Neural cell (in vitro differentiated cells): ENCODE data around the gene AP3S1. TPM values are rescaled to one million over a fixed set of nuclear protein-coding genes. Genes with fewer than 3 reads are reported as not detected.

Source experiments
- H2AFZ ChIP-seq: fragments of 200-600, 300-800 bp; sonication (generic), shearing (Covaris generic); 2 replicates; pipeline ENCODE4 v1.6.0; 2014; ENCODE audit warnings: low read depth, mild to moderate bottlenecking, antibody characterized with exemption, low read length, moderate library complexity
- H3F3A ChIP-seq: fragments of 200-600 bp; shearing (Covaris generic); 2 replicates; pipeline ENCODE4 v1.6.1; 2016; ENCODE audit warnings: mild to moderate bottlenecking, moderate library complexity, mixed read lengths, antibody characterized with exemption, low read length; ENCODE audit not compliant: insufficient read depth, poor library complexity, severe bottlenecking
- H3K27ac ChIP-seq: fragments of 200-600, 300-800 bp; sonication (generic), shearing (Covaris generic); 2 replicates; pipeline ENCODE4 v1.5.1; 2014; ENCODE audit warnings: mild to moderate bottlenecking, low read length, moderate library complexity
- H3K27me3 ChIP-seq: fragments of 300-800, 200-600 bp; sonication (generic), shearing (Covaris generic); 2 replicates; pipeline ENCODE4 v1.6.0; 2014; ENCODE audit warnings: mild to moderate bottlenecking, low read depth, low read length, moderate library complexity; ENCODE audit not compliant: insufficient read depth
- H3K36me3 ChIP-seq: fragments of 300-800, 200-600 bp; sonication (generic), shearing (Covaris generic); 2 replicates; pipeline ENCODE4 v1.5.1; 2014; ENCODE audit warnings: mild to moderate bottlenecking, antibody characterized with exemption, low read length, moderate library complexity; ENCODE audit not compliant: insufficient read depth
- H3K4me2 ChIP-seq: fragments of 300-800, 200-600 bp; sonication (generic), shearing (Covaris generic); 2 replicates; pipeline ENCODE4 v1.6.0; 2014; ENCODE audit warnings: mild to moderate bottlenecking, low read length
- H3K4me3 ChIP-seq: fragments of 300-800, 200-600 bp; sonication (generic), shearing (Covaris generic); 2 replicates; pipeline ENCODE4 v1.5.1; 2014; ENCODE audit warnings: mild to moderate bottlenecking, low read length, moderate library complexity
- H3K79me2 ChIP-seq: fragments of 200-600 bp; shearing (Covaris generic); replicated peaks from 2 replicates; pipeline ENCODE4 v1.6.0; 2014; ENCODE audit warnings: mild to moderate bottlenecking, low read length, moderate library complexity; ENCODE audit not compliant: insufficient read depth
- H3K9ac ChIP-seq: fragments of 300-800, 200-600 bp; sonication (generic), shearing (Covaris generic); 2 replicates; pipeline ENCODE4 v1.6.1; 2016; ENCODE audit warnings: mild to moderate bottlenecking, low read length, mixed read lengths
- H3K9me2 ChIP-seq: fragments of 200-600 bp; shearing (Covaris generic); 2 replicates; pipeline ENCODE4 v1.6.1; 2016; ENCODE audit warnings: mild to moderate bottlenecking, low read length, mixed read lengths; ENCODE audit not compliant: insufficient read depth
- H3K9me3 ChIP-seq: fragments of 200-600, 300-800 bp; sonication (generic), shearing (Covaris generic); 2 replicates; pipeline ENCODE4 v1.6.1; 2016; ENCODE audit warnings: mild to moderate bottlenecking, mixed run types, low read length, moderate library complexity, mixed read lengths
- H4K20me1 ChIP-seq: fragments of 200-600 bp; shearing (Covaris generic); 2 replicates; pipeline ENCODE4 v1.6.1; 2016; ENCODE audit warnings: mild to moderate bottlenecking, mixed run types; ENCODE audit not compliant: insufficient read depth
- EP300 ChIP-seq: fragments of 450-650 bp; conservative IDR thresholded peaks from 2 replicates; pipeline ENCODE4 v1.6.1; 2014; ENCODE audit warnings: antibody characterized with exemption, mild to moderate bottlenecking, moderate library complexity; ENCODE audit not compliant: poor library complexity, severe bottlenecking
- EZH2 ChIP-seq: fragments of 200-600, 300-800 bp; shearing (Covaris generic), sonication (generic); IDR thresholded peaks from 2 replicates; pipeline ENCODE4 v1.6.1; 2014; ENCODE audit warnings: antibody characterized with exemption, low read length, borderline replicate concordance, mild to moderate bottlenecking; ENCODE audit not compliant: insufficient read depth, poor library complexity, severe bottlenecking
- MXI1 ChIP-seq: fragments of 450-650 bp; conservative IDR thresholded peaks from 2 replicates; pipeline ENCODE4 v1.6.1; 2014; ENCODE audit warnings: antibody characterized with exemption, mild to moderate bottlenecking; ENCODE audit not compliant: poor library complexity, severe bottlenecking
- POLR2AphosphoS5 ChIP-seq: IDR thresholded peaks from 2 replicates; pipeline ENCODE4 v1.6.1; 2012
- RAD21 ChIP-seq: fragments of 450-650 bp; conservative IDR thresholded peaks from 2 replicates; pipeline ENCODE4 v1.6.1; 2014; ENCODE audit warnings: antibody characterized with exemption, mild to moderate bottlenecking, moderate library complexity
- SMC3 ChIP-seq: fragments of 450-650 bp; conservative IDR thresholded peaks from 2 replicates; pipeline ENCODE4 v1.6.1; 2014; ENCODE audit warnings: antibody characterized with exemption, mild to moderate bottlenecking, moderate library complexity; ENCODE audit not compliant: poor library complexity
- TAF1 ChIP-seq: IDR thresholded peaks from 2 replicates; pipeline ENCODE4 v1.6.1; 2012; ENCODE audit warnings: low read depth
- polyA plus RNA-seq: library from polyadenylated mRNA; depleted of rRNA; stranded (reverse); fragments of >200 nt; gene quantifications from 2 replicates; pipeline ENCODE4 v1.2.3, GENCODE V29; 2014
- TF ChIP-seq, protein P1 (sequence below): fragments of 450-650 bp; IDR thresholded peaks from 2 replicates; pipeline ENCODE4 v1.5.1; 2014; ENCODE audit warnings: antibody characterized with exemption, mild to moderate bottlenecking, moderate library complexity; ENCODE audit not compliant: poor library complexity, severe bottlenecking
- TF ChIP-seq, protein P2 (sequence below): IDR thresholded peaks from 2 replicates; pipeline ENCODE4 v1.6.1; 2012; ENCODE audit warnings: borderline replicate concordance

The AP3S1 gene
- polyA plus RNA-seq, 1 donor from 2014 or later: 207 TPM

- H2AFZ ChIP-seq: no peak overlapping the region
- H3K9ac ChIP-seq: no peak overlapping the region
- no peaks in the 10 kb centered on the region for H3K27me3 ChIP-seq
- H3K4me2 ChIP-seq: no peak overlapping the region
- H3K9me3 ChIP-seq: no peaks in the 10 kb centered on the region
- H3K27ac ChIP-seq: no peak overlapping the region
- no peak overlapping the region for H3K4me3 ChIP-seq
- H3F3A ChIP-seq: no peaks in the 10 kb centered on the region
- H3K36me3 ChIP-seq: no peaks in the 10 kb centered on the region
- no peaks in the 10 kb centered on the region for H4K20me1 ChIP-seq
- no peaks in the 10 kb centered on the region for H3K9me2 ChIP-seq
- no peaks in the 10 kb centered on the region for H3K79me2 ChIP-seq
- no peak for TF ChIP-seq RAD21
- no peak for TF ChIP-seq EP300
- TF ChIP-seq POLR2AphosphoS5: no peak
- no peak for TF ChIP-seq MXI1
- TF ChIP-seq, protein P1, sequence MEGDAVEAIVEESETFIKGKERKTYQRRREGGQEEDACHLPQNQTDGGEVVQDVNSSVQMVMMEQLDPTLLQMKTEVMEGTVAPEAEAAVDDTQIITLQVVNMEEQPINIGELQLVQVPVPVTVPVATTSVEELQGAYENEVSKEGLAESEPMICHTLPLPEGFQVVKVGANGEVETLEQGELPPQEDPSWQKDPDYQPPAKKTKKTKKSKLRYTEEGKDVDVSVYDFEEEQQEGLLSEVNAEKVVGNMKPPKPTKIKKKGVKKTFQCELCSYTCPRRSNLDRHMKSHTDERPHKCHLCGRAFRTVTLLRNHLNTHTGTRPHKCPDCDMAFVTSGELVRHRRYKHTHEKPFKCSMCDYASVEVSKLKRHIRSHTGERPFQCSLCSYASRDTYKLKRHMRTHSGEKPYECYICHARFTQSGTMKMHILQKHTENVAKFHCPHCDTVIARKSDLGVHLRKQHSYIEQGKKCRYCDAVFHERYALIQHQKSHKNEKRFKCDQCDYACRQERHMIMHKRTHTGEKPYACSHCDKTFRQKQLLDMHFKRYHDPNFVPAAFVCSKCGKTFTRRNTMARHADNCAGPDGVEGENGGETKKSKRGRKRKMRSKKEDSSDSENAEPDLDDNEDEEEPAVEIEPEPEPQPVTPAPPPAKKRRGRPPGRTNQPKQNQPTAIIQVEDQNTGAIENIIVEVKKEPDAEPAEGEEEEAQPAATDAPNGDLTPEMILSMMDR: no peak
- TF ChIP-seq, protein P2, sequence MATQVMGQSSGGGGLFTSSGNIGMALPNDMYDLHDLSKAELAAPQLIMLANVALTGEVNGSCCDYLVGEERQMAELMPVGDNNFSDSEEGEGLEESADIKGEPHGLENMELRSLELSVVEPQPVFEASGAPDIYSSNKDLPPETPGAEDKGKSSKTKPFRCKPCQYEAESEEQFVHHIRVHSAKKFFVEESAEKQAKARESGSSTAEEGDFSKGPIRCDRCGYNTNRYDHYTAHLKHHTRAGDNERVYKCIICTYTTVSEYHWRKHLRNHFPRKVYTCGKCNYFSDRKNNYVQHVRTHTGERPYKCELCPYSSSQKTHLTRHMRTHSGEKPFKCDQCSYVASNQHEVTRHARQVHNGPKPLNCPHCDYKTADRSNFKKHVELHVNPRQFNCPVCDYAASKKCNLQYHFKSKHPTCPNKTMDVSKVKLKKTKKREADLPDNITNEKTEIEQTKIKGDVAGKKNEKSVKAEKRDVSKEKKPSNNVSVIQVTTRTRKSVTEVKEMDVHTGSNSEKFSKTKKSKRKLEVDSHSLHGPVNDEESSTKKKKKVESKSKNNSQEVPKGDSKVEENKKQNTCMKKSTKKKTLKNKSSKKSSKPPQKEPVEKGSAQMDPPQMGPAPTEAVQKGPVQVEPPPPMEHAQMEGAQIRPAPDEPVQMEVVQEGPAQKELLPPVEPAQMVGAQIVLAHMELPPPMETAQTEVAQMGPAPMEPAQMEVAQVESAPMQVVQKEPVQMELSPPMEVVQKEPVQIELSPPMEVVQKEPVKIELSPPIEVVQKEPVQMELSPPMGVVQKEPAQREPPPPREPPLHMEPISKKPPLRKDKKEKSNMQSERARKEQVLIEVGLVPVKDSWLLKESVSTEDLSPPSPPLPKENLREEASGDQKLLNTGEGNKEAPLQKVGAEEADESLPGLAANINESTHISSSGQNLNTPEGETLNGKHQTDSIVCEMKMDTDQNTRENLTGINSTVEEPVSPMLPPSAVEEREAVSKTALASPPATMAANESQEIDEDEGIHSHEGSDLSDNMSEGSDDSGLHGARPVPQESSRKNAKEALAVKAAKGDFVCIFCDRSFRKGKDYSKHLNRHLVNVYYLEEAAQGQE: no peak
- no peak for TF ChIP-seq EZH2
- TF ChIP-seq SMC3: no peak
Observed at GRCh38 chr5:115796656-115797055, 45.1 kb upstream of the AP3S1 start.

DNA sequence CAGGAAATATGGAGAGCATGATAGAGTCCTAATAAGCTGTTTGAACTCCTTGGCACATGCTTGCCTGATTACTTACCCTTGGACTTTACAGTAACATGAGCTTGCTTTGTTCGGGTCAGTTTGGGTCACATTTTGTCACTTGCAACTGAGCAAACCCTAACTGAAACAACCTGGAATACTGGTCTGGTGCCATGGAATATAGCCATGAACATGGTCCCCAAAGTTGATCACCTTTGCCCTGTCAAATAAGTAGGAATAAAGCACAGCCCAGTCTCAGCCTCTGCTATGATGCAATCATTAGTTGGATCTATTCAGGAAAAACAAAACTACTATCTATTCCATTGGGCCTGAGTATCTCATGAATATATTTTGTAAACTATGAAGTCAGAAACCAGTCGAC, 43.5 kb upstream of the AP3S1 start:
- H3K4me3 ChIP-seq: no peak overlapping the region
- H4K20me1 ChIP-seq: no peaks in the 10 kb centered on the region
- TF ChIP-seq EP300 (no peak), POLR2AphosphoS5 (no peak), RAD21 (no peak), EZH2 (no peak), MXI1 (no peak), TAF1 (no peak), SMC3 (no peak)
- TF ChIP-seq, protein P2: no peak
- TF ChIP-seq, protein P1: no peak

More for the DNA sequence above, 43.5 kb upstream of the AP3S1 start:
- Histone ChIP-seq H3K9me3 (no peaks in the 10 kb centered on the region), H3K4me2 (no peak overlapping the region), H3K9me2 (no peaks in the 10 kb centered on the region), H3K27ac (no peak overlapping the region), H3K9ac (no peak overlapping the region), H3F3A (no peaks in the 10 kb centered on the region), H3K79me2 (no peaks in the 10 kb centered on the region), H2AFZ (no peak overlapping the region), H3K27me3 (no peaks in the 10 kb centered on the region), H3K36me3 (no peaks in the 10 kb centered on the region)
